HUES48 (cell line): Measurements from ENCODE around the gene SLC6A1.
"Not testable (repeated sequence)": the region's sequence is repeated elsewhere in the genome, so short reads cannot be mapped to it uniquely, and the experiment has no call there.

Experiments
- H3K27ac ChIP-seq: one replicate; pipeline ENCODE4 v1.7.0; 2013; ENCODE audit warnings: low read depth, low read length, inconsistent platforms
- H3K27me3 ChIP-seq: 2 replicates; pipeline ENCODE4 v1.6.1; 2013; ENCODE audit warnings: mild to moderate bottlenecking, low read length; ENCODE audit not compliant: control insufficient read depth, insufficient read depth
- H3K36me3 ChIP-seq: 2 replicates; pipeline ENCODE4 v1.6.1; 2013; ENCODE audit warnings: low read length; ENCODE audit not compliant: control insufficient read depth, insufficient read depth
- H3K4me1 ChIP-seq: 2 replicates; pipeline ENCODE4 v1.6.1; 2013; ENCODE audit warnings: mild to moderate bottlenecking, low read length; ENCODE audit not compliant: control insufficient read depth, insufficient read depth
- H3K4me3 ChIP-seq: 2 replicates; pipeline ENCODE4 v1.5.1; 2013; ENCODE audit warnings: mild to moderate bottlenecking, low read depth, low read length
- H3K9ac ChIP-seq: 2 replicates; pipeline ENCODE4 v1.6.1; 2013; ENCODE audit warnings: mild to moderate bottlenecking, low read depth, low read length, moderate library complexity
- H3K9me3 ChIP-seq: 2 replicates; pipeline ENCODE4 v1.6.1; 2013; ENCODE audit warnings: low read length; ENCODE audit not compliant: control insufficient read depth, insufficient read depth

SLC6A1 gene

GRCh38 chr3:11050666-11051323 is 58.2 kb downstream of the SLC6A1 start:
- no peaks in the 10 kb centered on the region for H3K36me3 ChIP-seq
- H3K4me3 ChIP-seq: no peak overlapping the region
- no peaks in the 10 kb centered on the region for H3K27me3 ChIP-seq
- H3K4me1 ChIP-seq: no peaks in the 10 kb centered on the region
- H3K9ac ChIP-seq: no peak overlapping the region
- no peaks in the 10 kb centered on the region for H3K9me3 ChIP-seq
- H3K27ac ChIP-seq: no peak overlapping the region

- no peaks in the 10 kb centered on the region for H3K4me1 ChIP-seq
- H3K9me3 ChIP-seq: no peaks in the 10 kb centered on the region
- no peak overlapping the region for H3K4me3 ChIP-seq
- no peaks in the 10 kb centered on the region for H3K36me3 ChIP-seq
- H3K27ac ChIP-seq: no peak overlapping the region
- H3K9ac ChIP-seq: no peak overlapping the region
- no peaks in the 10 kb centered on the region for H3K27me3 ChIP-seq
Observed at GRCh38 chr3:11053926-11054503, 61.5 kb downstream of the SLC6A1 start.

GRCh38 chr3:11054739-11055438 is 62.3 kb downstream of the SLC6A1 start:
- Histone ChIP-seq H3K4me3 (no peak overlapping the region), H3K36me3 (no peaks in the 10 kb centered on the region), H3K9me3 (no peaks in the 10 kb centered on the region), H3K27ac (no peak overlapping the region), H3K4me1 (peaks cover 4% of the 10 kb centered on the region; the same call in 1 of the 2 replicates), H3K9ac (no peak overlapping the region), H3K27me3 (peaks cover 3% of the 10 kb centered on the region)

- no peaks in the 10 kb centered on the region for H3K36me3 ChIP-seq
- no peak overlapping the region for H3K27ac ChIP-seq
- peaks cover 8% of the 10 kb centered on the region for H3K27me3 ChIP-seq
- H3K4me1 ChIP-seq: peaks cover 4% of the 10 kb centered on the region; the same call in 1 of the 2 replicates
- no peak overlapping the region for H3K9ac ChIP-seq
- no peaks in the 10 kb centered on the region for H3K9me3 ChIP-seq
- no peak overlapping the region for H3K4me3 ChIP-seq
Observed at GRCh38 chr3:11055496-11055895, 62.9 kb downstream of the SLC6A1 start.

- Histone ChIP-seq H3K9ac (no peak overlapping the region), H3K4me1 (peaks cover 4% of the 10 kb centered on the region; the same call in 1 of the 2 replicates), H3K9me3 (no peaks in the 10 kb centered on the region), H3K27me3 (peaks cover 16% of the 10 kb centered on the region), H3K4me3 (no peak overlapping the region), H3K36me3 (no peaks in the 10 kb centered on the region), H3K27ac (no peak overlapping the region)
Observed at GRCh38 chr3:11056531-11057050, 64.0 kb downstream of the SLC6A1 start.

- no peaks in the 10 kb centered on the region for H3K9me3 ChIP-seq
- H3K36me3 ChIP-seq: no peaks in the 10 kb centered on the region
- H3K4me1 ChIP-seq: peaks cover 4% of the 10 kb centered on the region; the same call in 1 of the 2 replicates
- H3K27me3 ChIP-seq: peaks cover 18% of the 10 kb centered on the region
- no peak overlapping the region for H3K9ac ChIP-seq
- H3K27ac ChIP-seq: no peak overlapping the region
- H3K4me3 ChIP-seq: no peak overlapping the region
Observed at GRCh38 chr3:11057655-11058054, 65.1 kb downstream of the SLC6A1 start.

GRCh38 chr3:11059090-11059798 is 66.7 kb downstream of the SLC6A1 start:
- Histone ChIP-seq H3K27me3 (peaks cover 18% of the 10 kb centered on the region), H3K4me1 (peaks cover 4% of the 10 kb centered on the region; the same call in 1 of the 2 replicates), H3K36me3 (no peaks in the 10 kb centered on the region), H3K9me3 (no peaks in the 10 kb centered on the region), H3K27ac (no peak overlapping the region), H3K4me3 (no peak overlapping the region), H3K9ac (no peak overlapping the region)

DNA sequence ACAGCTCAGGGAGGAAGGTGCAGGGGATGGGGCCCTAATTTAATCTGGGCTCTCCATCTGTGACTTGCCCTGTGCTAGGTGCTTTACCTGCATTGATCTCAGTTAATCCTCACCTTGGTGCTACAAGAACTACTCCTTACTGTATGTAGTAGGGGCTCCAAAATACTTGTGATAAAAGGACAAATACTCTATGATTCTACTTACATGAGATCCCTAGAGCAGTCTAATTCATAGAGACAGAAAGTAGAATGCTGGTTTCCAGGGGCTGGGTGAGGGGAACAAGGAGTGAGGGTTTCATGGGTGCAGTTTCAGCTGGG is 67.2 kb downstream of the SLC6A1 start:
- H3K27ac ChIP-seq: no peak overlapping the region
- H3K36me3 ChIP-seq: no peaks in the 10 kb centered on the region
- H3K4me3 ChIP-seq: no peak overlapping the region

GRCh38 chr3:11060500-11061251 is 68.1 kb downstream of the SLC6A1 start:
- Histone ChIP-seq H3K9ac (no peak overlapping the region), H3K36me3 (no peaks in the 10 kb centered on the region), H3K4me1 (peaks cover 4% of the 10 kb centered on the region; the same call in 1 of the 2 replicates), H3K9me3 (peaks cover 5% of the 10 kb centered on the region; the same call in 1 of the 2 replicates), H3K27ac (no peak overlapping the region), H3K27me3 (peaks cover 18% of the 10 kb centered on the region), H3K4me3 (peak overlapping the region; percentile 49; the same call in 1 of the 2 replicates)

More for the DNA sequence above, 67.2 kb downstream of the SLC6A1 start:
- Histone ChIP-seq H3K9ac (no peak overlapping the region), H3K4me1 (peaks cover 4% of the 10 kb centered on the region; the same call in 1 of the 2 replicates), H3K27me3 (peaks cover 18% of the 10 kb centered on the region), H3K9me3 (peaks cover 3% of the 10 kb centered on the region; the same call in 1 of the 2 replicates)

GRCh38 chr3:11061268-11061871 is 68.8 kb downstream of the SLC6A1 start:
- H3K9me3 ChIP-seq, H3K9ac ChIP-seq, H3K36me3 ChIP-seq, H3K4me1 ChIP-seq, H3K27ac ChIP-seq: not testable (repeated sequence)
- Histone ChIP-seq H3K4me3 (peak overlapping the region; percentile 49; the same call in 1 of the 2 replicates), H3K27me3 (peaks cover 18% of the 10 kb centered on the region)
